Lower lobe of right lung (tissue), 2 donors: ENCODE data around the gene DST. TPM values are rescaled to one million over a fixed set of nuclear protein-coding genes. Genes with fewer than 3 reads are reported as not detected.

Experiments used
- ATAC-seq, 2 donors: fragments of 200-7000 bp; cut with Tn5 transposase; one replicate each; pipeline ENCODE4 v1.9.1; 2020 to 2022; ENCODE audit warnings: mild to moderate bottlenecking in 2 of 2, moderate library complexity in 2 of 2
- DNase-seq: peaks from one replicate; pipeline ENCODE4 v3.0.0-alpha.2; 2020
- H3K27ac ChIP-seq: fragments of 200-600 bp; one replicate; pipeline ENCODE4 v1.8.0; 2022
- H3K27me3 ChIP-seq: fragments of 200-600 bp; one replicate; pipeline ENCODE4 v1.8.0; 2022; ENCODE audit warnings: low read depth
- H3K36me3 ChIP-seq: fragments of 200-600 bp; one replicate; pipeline ENCODE4 v1.8.0; 2022; ENCODE audit warnings: mild to moderate bottlenecking
- H3K4me1 ChIP-seq: fragments of 200-600 bp; one replicate; pipeline ENCODE4 v1.8.0; 2022
- H3K4me3 ChIP-seq: fragments of 200-600 bp; one replicate; pipeline ENCODE4 v1.8.0; 2022; ENCODE audit warnings: mild to moderate bottlenecking
- H3K9me3 ChIP-seq: fragments of 200-600 bp; one replicate; pipeline ENCODE4 v1.8.0; 2022
- intact Hi-C: fragments of 100-400 bp; cut with DNase I; formaldehyde crosslinking; loops from one replicate; pipeline ENCODE4 v1.11.0; 2022
- total RNA-seq: library from RNA; stranded (reverse); fragmentation: NEBNext Ultra II Directional; extraction: Animal tissue kit (Norgen Biotek cat#: 25700); gene quantifications from one replicate; pipeline ENCODE4 v1.2.1, GENCODE V29; 2021
- TF ChIP-seq, protein P1 (sequence below): fragments of 200-600 bp; IDR thresholded peaks from one replicate; pipeline ENCODE4 v1.8.0; 2022; ENCODE audit warnings: antibody characterized with exemption, mild to moderate bottlenecking
- donor health status: DM: no; HTN: yes; CAD: no; lungs with severe emphysema.

DST gene
- total RNA-seq, 1 donor from 2014 or later, result 327 TPM

DNA sequence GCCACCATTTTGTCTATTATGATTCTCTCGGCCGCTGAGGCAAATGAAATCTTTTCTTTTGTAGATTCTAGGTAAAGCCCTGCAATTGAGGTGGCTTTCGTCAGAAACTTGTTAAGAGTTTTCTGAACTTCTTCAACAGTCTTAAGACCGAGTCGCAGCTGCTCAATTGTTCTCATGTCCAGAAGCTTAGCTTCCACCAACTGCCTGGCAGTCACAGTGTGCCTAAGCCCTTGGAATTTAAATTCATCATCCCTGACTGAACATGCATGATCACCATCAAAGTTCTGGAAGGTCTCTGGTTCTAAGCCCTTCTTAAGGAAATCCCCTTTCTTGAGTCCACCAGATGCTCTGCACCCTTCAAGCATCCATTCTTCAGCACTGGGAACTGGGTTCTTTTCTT is 25.7 kb downstream of the DST start:
- ATAC-seq (no peak), DNase-seq (no peak)
- Histone ChIP-seq H3K4me3 (no peak overlapping the region), H3K36me3 (peaks cover 69% of the 10 kb centered on the region), H3K4me1 (no peaks in the 10 kb centered on the region), H3K27ac (no peak overlapping the region), H3K27me3 (no peaks in the 10 kb centered on the region), H3K9me3 (no peaks in the 10 kb centered on the region)
- TF ChIP-seq, protein P1, sequence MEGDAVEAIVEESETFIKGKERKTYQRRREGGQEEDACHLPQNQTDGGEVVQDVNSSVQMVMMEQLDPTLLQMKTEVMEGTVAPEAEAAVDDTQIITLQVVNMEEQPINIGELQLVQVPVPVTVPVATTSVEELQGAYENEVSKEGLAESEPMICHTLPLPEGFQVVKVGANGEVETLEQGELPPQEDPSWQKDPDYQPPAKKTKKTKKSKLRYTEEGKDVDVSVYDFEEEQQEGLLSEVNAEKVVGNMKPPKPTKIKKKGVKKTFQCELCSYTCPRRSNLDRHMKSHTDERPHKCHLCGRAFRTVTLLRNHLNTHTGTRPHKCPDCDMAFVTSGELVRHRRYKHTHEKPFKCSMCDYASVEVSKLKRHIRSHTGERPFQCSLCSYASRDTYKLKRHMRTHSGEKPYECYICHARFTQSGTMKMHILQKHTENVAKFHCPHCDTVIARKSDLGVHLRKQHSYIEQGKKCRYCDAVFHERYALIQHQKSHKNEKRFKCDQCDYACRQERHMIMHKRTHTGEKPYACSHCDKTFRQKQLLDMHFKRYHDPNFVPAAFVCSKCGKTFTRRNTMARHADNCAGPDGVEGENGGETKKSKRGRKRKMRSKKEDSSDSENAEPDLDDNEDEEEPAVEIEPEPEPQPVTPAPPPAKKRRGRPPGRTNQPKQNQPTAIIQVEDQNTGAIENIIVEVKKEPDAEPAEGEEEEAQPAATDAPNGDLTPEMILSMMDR, result no peak
- intact Hi-C loops, result no loop called here

GRCh38 chr6:56613247-56613851 is 29.3 kb downstream of the DST start:
- TF ChIP-seq, protein P1, result no peak
- no peak for DNase-seq
- H3K27me3 ChIP-seq, result no peaks in the 10 kb centered on the region
- intact Hi-C loops, result no loop called here
- no peaks in the 10 kb centered on the region for H3K9me3 ChIP-seq
- no peaks in the 10 kb centered on the region for H3K4me1 ChIP-seq
- peak in 1 of 2 donors; percentile 23 for ATAC-seq
- no peak overlapping the region for H3K4me3 ChIP-seq
- H3K36me3 ChIP-seq, result peaks cover 56% of the 10 kb centered on the region
- no peak overlapping the region for H3K27ac ChIP-seq

DNA sequence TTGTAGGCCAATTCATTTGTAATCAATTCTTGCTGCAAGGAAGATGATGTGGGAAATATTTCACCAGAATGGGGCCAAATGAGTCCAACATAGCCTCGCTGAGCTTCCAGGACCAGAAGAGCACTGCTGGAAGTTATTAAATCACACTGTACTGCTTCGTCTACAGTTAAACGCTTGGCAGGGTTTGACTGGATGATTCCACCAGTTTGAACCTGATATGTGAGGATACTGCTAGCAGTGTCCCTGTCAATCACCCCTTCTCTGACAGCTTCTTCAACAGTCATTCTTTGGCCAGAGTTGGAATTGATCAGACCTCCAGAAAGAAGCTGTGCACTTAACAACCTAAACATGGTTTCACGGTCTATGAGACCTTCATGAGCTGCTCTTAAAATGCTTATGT is 34.4 kb downstream of the DST start:
- TF ChIP-seq, protein P1, result no peak
- Histone ChIP-seq H3K4me3 (no peak overlapping the region), H3K27ac (no peak overlapping the region), H3K27me3 (no peaks in the 10 kb centered on the region), H3K36me3 (peaks cover 18% of the 10 kb centered on the region), H3K9me3 (no peaks in the 10 kb centered on the region), H3K4me1 (no peaks in the 10 kb centered on the region)
- DNase-seq (no peak), ATAC-seq (no peak)
- intact Hi-C loops, result no loop called here

GRCh38 chr6:56607111-56607752 is 35.5 kb downstream of the DST start:
- no peak overlapping the region for H3K4me3 ChIP-seq
- H3K9me3 ChIP-seq, result no peaks in the 10 kb centered on the region
- ATAC-seq, result no peak
- TF ChIP-seq, protein P1, result no peak
- intact Hi-C loops, result no loop called here
- DNase-seq, result no peak
- H3K27me3 ChIP-seq, result no peaks in the 10 kb centered on the region
- H3K36me3 ChIP-seq, result peaks cover 29% of the 10 kb centered on the region
- H3K27ac ChIP-seq, result no peak overlapping the region
- no peaks in the 10 kb centered on the region for H3K4me1 ChIP-seq

- TF ChIP-seq, protein P1, result no peak
- H3K4me3 ChIP-seq, result no peak overlapping the region
- no peak for ATAC-seq
- no peak for DNase-seq
- H3K9me3 ChIP-seq, result no peaks in the 10 kb centered on the region
- peaks cover 43% of the 10 kb centered on the region for H3K36me3 ChIP-seq
- no peak overlapping the region for H3K27ac ChIP-seq
- no peaks in the 10 kb centered on the region for H3K27me3 ChIP-seq
- intact Hi-C loops, result no loop called here
- H3K4me1 ChIP-seq, result no peaks in the 10 kb centered on the region
Observed at GRCh38 chr6:56605435-56605834, 37.3 kb downstream of the DST start.
